ENCODE data around the gene DOCK6. TPM values are rescaled to one million over a fixed set of nuclear protein-coding genes. Genes with fewer than 3 reads are reported as not detected.

DOCK6 gene
- total and polyA plus RNA-seq, 11 donors: 21.6 to 57.8 (median 38.5) TPM

DNA sequence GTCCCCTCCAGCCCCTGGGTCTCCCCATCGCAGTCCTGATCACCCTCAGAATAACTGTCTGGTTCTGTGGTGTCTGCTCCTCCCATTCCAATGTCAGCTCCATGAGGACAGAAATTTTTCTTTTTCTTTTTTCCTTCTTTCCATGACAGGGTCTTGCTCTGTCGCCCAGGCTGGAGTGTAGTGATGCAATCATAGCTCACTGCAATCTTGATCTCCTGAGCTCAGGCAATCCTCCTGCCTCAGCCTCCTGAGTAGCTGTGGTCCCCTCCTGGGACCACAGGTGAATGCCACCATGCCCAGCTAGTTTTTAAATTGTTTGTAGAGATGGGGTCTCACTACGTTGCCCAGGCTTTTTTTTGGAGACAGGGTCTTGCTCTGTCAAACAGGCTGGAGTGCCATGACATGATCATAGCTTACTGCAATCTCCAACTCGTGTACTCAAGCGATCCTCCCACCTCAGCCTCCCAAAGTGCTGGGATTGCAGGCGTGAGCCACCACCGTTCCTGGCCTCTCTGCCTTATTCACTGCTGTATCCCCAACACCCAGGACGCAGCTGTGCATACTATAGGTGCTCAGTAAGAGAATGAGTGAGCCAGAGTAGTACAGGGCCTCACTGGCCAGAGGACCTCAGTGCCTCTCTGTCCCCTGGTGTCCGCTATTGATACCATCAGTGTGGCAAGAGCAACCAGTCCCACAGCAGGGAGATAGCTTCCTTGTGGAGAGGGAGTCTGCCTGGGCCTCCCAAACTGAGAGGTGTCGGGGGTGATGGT is 5.2 kb upstream of the DOCK6 start:
- ATAC-seq: no peak

DNA sequence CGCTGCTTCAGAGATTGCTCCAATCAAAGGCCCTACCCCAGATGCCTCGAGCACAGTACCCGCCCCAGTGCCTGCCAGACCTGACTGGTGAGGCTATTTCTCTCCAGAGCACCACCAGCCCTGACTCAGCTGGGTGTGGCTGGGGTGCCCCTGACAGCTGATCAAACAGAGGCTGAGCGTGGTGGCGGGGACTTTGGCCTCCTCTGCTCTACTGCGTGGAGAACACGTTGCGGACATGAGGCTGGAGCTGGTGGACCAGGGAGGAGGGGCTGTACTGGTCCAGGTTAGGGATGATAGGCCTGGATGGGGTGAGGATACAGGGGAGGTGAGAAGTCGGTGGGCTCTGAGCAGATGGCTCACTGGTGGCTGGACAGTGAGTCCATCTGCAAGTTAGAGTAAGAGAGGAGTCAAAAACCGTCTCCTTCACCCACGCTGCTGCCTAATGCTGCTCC is 3.5 kb upstream of the DOCK6 start:
- no peaks in the 10 kb centered on the region for H3K9me3 ChIP-seq
- peaks cover 0 to 10% (median 0%) of the 10 kb centered on the region in 9 donors for H3K27me3 ChIP-seq
- TF ChIP-seq POLR2A (IDR thresholded peaks at IDR 0.05): no peak
- TF ChIP-seq, protein P1, sequence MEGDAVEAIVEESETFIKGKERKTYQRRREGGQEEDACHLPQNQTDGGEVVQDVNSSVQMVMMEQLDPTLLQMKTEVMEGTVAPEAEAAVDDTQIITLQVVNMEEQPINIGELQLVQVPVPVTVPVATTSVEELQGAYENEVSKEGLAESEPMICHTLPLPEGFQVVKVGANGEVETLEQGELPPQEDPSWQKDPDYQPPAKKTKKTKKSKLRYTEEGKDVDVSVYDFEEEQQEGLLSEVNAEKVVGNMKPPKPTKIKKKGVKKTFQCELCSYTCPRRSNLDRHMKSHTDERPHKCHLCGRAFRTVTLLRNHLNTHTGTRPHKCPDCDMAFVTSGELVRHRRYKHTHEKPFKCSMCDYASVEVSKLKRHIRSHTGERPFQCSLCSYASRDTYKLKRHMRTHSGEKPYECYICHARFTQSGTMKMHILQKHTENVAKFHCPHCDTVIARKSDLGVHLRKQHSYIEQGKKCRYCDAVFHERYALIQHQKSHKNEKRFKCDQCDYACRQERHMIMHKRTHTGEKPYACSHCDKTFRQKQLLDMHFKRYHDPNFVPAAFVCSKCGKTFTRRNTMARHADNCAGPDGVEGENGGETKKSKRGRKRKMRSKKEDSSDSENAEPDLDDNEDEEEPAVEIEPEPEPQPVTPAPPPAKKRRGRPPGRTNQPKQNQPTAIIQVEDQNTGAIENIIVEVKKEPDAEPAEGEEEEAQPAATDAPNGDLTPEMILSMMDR (IDR thresholded peaks at IDR 0.05): no peak
- WGBS, 4 donors: 72 to 82% (median 74%) methylated on average over 10 to 11 of the region's 11 CpGs
- ATAC-seq (no peak), DNase-seq (no peak)
- H3K36me3 ChIP-seq: no peaks in the 10 kb centered on the region
- no peak overlapping the region for H3K4me3 ChIP-seq
- H3K27ac ChIP-seq: peak overlapping the region in 7 of 12 donors; percentile 66 to 98 (median 94)
- intact Hi-C loops (cut with DNase I): no loop called here
- peaks cover 4 to 50% (median 31%) of the 10 kb centered on the region in 12 donors for H3K4me1 ChIP-seq

More for the DNA sequence above, 5.2 kb upstream of the DOCK6 start:
- H3K36me3 ChIP-seq: no peaks in the 10 kb centered on the region
- intact Hi-C loops (cut with DNase I): no loop called here
- no peaks in the 10 kb centered on the region for H3K9me3 ChIP-seq
- peaks cover 0 to 10% (median 0%) of the 10 kb centered on the region in 9 donors for H3K27me3 ChIP-seq
- no peak for TF ChIP-seq POLR2A (IDR thresholded peaks at IDR 0.05)
- TF ChIP-seq, protein P1 (IDR thresholded peaks at IDR 0.05): no peak
- H3K27ac ChIP-seq: peak overlapping the region in 10 of 12 donors; percentile 25 to 92 (median 80)
- H3K4me1 ChIP-seq: peaks cover 4 to 52% (median 31%) of the 10 kb centered on the region in 12 donors
- no peak overlapping the region for H3K4me3 ChIP-seq
- no peak for DNase-seq
- 89 to 94% (median 90%) methylated on average over 10 of the region's 10 CpGs for WGBS, 4 donors

DNA sequence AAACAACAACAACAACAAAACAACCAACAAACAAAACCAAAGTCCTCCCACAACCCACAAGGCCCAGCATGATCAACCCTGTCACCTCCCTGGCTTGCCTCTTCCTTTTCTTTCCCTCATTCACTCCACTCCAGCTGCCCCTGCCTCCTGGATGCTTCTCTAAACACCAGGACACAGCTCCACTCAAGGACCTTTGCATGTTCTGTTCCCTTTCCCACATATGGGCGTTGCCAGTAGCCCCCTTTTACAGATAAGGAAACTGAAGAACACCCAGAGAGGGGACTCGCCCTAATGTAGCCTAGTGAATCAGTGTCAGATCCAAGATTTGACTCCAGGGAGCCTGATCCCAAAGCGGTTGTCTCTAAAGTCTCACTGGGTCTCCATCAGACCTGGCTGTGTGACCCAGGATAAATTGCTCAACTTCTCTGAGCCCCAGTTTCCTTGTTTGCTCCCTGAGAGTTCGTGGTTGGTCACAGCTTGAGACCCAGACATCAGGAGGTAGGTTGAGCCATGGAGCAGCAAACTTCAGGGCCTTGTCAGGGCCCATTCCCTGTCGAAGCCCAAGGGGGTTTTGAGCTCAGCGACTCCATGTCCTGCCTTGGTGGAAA is 3.0 kb upstream of the DOCK6 start:
- no peak for DNase-seq
- intact Hi-C loops (cut with DNase I): no loop called here
- Histone ChIP-seq H3K27me3 (peaks cover 0 to 10% (median 0%) of the 10 kb centered on the region in 9 donors), H3K4me1 (peaks cover 4 to 50% (median 32%) of the 10 kb centered on the region in 12 donors), H3K36me3 (no peaks in the 10 kb centered on the region), H3K4me3 (no peak overlapping the region), H3K9me3 (no peaks in the 10 kb centered on the region), H3K27ac (peak overlapping the region; percentile 46 to 98 (median 83))
- ATAC-seq: no peak
- WGBS, 4 donors: 87 to 93% (median 90%) methylated on average over 6 of the region's 6 CpGs
- TF ChIP-seq, protein P1 (IDR thresholded peaks at IDR 0.05): no peak
- TF ChIP-seq POLR2A (IDR thresholded peaks at IDR 0.05): no peak
